K562 (cell line): Measurements from ENCODE around the gene SLC39A13.

Experiments used
- EHMT2 ChIP-seq: fragments of 450-650 bp; IDR thresholded peaks from 2 replicates; pipeline ENCODE4 v1.6.1; 2018; ENCODE audit warnings: antibody characterized with exemption
- ELF1 ChIP-seq: fragments of 200-800 bp; sonication (Bioruptor generic); IDR thresholded peaks from 2 replicates; pipeline ENCODE4 v1.6.1; 2016; ENCODE audit warnings: missing genetic modification characterization, missing compliant biosample characterization
- SMAD3 ChIP-seq: fragments of 450-650 bp; formaldehyde crosslinking; conservative IDR thresholded peaks from 2 replicates; pipeline ENCODE4 v1.4.0; 2020; ENCODE audit warnings: mild to moderate bottlenecking
- TAF1 ChIP-seq: IDR thresholded peaks from 2 replicates; pipeline ENCODE4 v1.6.1; 2011; ENCODE audit warnings: mild to moderate bottlenecking, low read length, moderate library complexity; ENCODE audit not compliant: insufficient read depth, control insufficient read depth, severe bottlenecking; ENCODE audit errors: extremely low read depth
- ZNF174 ChIP-seq: fragments of 250-450 bp; sonication (Bioruptor Pico); IDR thresholded peaks from 2 replicates; pipeline ENCODE4 v1.4.0; 2020; ENCODE audit warnings: mild to moderate bottlenecking

GRCh38 chr11:47398551-47398950 is 9.8 kb upstream of the SLC39A13 start:
- TF ChIP-seq EHMT2 (no peak), ZNF174 (CRISPR knock-in tag) (no peak), SMAD3 (no peak), TAF1 (no peak), ELF1 (tag) (no peak)
